ACC112 (cell line): ENCODE measurements around the gene SHOX.
"Not testable (repeated sequence)": the region's sequence is repeated elsewhere in the genome, so short reads cannot be mapped to it uniquely, and the experiment has no call there.

Experiments used
- H2AFZ ChIP-seq: fragments of 200-600 bp; sonication (generic); one replicate; pipeline ENCODE4 v1.6.0; 2017; ENCODE audit warnings: antibody characterized with exemption, low read length; ENCODE audit not compliant: unreplicated experiment
- H3K27ac ChIP-seq: fragments of 200-600 bp; sonication (generic); 2 replicates; pipeline ENCODE4 v1.5.1; 2014; ENCODE audit warnings: low read depth, mild to moderate bottlenecking, antibody characterized with exemption, low read length, moderate library complexity
- H3K27me3 ChIP-seq: fragments of 200-600 bp; sonication (generic); 2 replicates; pipeline ENCODE4 v1.6.1; 2014; ENCODE audit warnings: mild to moderate bottlenecking, antibody characterized with exemption, low read length, moderate library complexity, mixed read lengths; ENCODE audit not compliant: insufficient read depth
- H3K36me3 ChIP-seq: fragments of 200-600 bp; sonication (generic); 2 replicates; pipeline ENCODE4 v1.6.1; 2016; ENCODE audit warnings: mild to moderate bottlenecking, antibody characterized with exemption, low read length, moderate library complexity, mixed read lengths; ENCODE audit not compliant: insufficient read depth
- H3K4me1 ChIP-seq: fragments of 200-600 bp; sonication (generic); one replicate; pipeline ENCODE4 v1.6.1; 2016; ENCODE audit warnings: low read length, mixed read lengths; ENCODE audit not compliant: insufficient read depth, unreplicated experiment, control insufficient read depth
- H3K4me3 ChIP-seq: fragments of 200-600 bp; sonication (generic); 2 replicates; pipeline ENCODE4 v1.5.1; 2014; ENCODE audit warnings: mild to moderate bottlenecking, low read depth, low read length
- H3K79me2 ChIP-seq: fragments of 200-600 bp; sonication (generic); one replicate; pipeline ENCODE4 v1.6.0; 2016; ENCODE audit warnings: low read length; ENCODE audit not compliant: control insufficient read depth, unreplicated experiment, insufficient read depth

The SHOX gene

DNA sequence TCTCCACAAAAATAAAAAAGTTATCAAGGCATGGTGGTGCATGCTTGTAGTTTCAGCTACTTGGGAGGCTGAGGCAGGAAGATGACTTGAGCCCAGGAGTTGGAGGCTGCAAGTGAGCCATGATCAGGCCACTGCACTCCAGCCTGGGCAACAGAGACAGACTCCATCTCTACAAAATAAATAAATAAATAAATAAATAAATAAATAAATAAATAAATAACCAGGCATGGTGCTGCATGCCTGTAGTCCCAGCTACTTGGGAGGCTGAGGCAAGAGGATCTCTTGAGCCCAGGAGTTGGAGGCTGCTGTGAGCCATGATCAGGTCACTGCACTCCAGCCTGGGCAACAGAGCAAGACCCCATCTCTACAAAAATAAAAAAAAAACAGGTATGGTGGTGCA lies 26.0 kb upstream of the SHOX start:
- not testable (repeated sequence) for H3K27ac ChIP-seq, H3K36me3 ChIP-seq, H3K27me3 ChIP-seq, H3K4me1 ChIP-seq, H2AFZ ChIP-seq, H3K4me3 ChIP-seq, H3K79me2 ChIP-seq

DNA sequence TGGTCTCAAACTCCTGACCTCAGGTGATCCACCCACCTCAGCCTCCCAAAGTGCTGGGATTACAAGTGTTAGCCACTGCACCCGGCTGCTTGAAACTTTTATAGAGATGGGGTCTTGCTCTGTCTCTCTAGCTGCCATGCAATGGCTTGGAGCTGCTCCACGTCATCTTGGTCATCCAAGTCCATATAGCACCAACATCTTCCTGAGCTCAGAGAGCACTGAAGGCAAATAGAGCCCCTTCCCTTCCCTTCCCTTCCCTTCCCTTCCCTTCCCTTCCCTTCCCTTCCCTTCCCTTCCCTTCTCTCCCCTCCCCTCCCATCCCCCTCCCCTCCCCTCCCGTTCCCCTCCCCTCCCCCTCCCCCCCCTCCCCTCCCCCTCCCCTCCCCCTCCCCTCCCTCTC lies 22.5 kb upstream of the SHOX start:
- H3K79me2 ChIP-seq, H3K4me3 ChIP-seq, H3K4me1 ChIP-seq, H3K27me3 ChIP-seq, H2AFZ ChIP-seq, H3K36me3 ChIP-seq, H3K27ac ChIP-seq: not testable (repeated sequence)

DNA sequence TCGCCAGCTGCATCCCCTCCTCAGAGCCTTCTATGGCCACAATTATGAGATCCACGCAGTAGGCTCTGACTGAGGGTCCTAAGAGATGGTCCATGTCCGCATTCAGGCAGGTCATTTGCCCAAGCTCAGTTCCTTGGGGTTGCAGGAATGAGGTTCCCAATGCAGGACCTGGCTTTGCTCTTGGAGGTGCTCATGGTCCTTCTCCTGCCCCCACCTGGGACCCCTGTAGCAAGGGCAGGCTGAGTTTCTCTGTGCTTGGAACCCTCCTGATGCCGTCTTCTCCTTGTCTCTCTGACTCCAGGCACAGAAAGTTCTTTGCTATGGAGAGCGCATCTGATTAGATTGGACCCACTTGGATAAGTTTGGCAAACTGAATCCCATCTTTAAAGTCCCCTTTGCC lies 16.5 kb upstream of the SHOX start:
- H3K27ac ChIP-seq, result no peak overlapping the region
- no peaks in the 10 kb centered on the region for H3K36me3 ChIP-seq
- H3K79me2 ChIP-seq, result no peaks in the 10 kb centered on the region
- no peaks in the 10 kb centered on the region for H3K4me1 ChIP-seq
- no peaks in the 10 kb centered on the region for H3K27me3 ChIP-seq
- no peak overlapping the region for H2AFZ ChIP-seq
- H3K4me3 ChIP-seq, result no peak overlapping the region

DNA sequence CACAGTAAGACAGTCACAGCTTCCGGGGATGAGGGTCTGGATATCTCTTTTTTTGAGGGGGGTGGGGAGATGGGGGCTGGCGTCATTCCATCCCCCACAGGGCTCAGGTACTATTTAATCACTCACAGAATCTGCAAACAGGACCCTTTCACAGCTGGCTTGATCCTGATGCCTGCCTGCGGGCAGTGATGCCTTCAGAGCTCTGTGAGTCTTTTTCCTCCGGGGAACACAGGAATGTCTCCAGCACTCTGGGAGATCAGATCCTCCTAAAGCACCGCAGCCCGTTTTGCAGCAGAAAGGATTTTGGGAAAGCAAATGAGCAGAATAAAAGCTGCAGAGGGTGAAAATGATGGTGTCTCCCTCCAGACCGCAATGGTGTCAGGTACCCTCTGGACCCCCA lies 13.2 kb upstream of the SHOX start:
- Histone ChIP-seq H3K27ac (no peak overlapping the region), H3K27me3 (peaks cover 21% of the 10 kb centered on the region), H3K36me3 (no peaks in the 10 kb centered on the region), H3K4me1 (no peaks in the 10 kb centered on the region), H2AFZ (no peak overlapping the region), H3K4me3 (no peak overlapping the region), H3K79me2 (no peaks in the 10 kb centered on the region)

DNA sequence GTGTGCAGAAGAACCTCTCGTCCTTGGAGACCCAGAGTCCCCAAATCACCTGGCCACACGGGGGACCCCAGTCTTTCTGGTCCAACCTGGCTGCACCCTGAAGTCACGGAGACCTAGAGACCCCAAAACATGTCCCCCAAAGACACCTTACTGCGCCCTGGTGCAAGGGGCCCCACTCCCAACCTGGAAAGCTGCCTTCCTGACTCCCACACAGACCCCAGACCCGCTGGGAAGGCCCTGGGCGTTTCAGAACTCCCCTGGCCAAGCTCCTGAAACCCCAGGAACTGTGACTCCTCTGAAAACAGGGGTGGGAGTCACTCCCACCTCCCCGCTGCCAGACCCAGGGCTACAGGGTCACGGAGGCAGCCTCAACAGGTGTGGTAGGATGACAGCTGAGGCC lies 12.7 kb upstream of the SHOX start:
- Histone ChIP-seq H3K79me2 (no peaks in the 10 kb centered on the region), H3K36me3 (no peaks in the 10 kb centered on the region), H2AFZ (no peak overlapping the region), H3K27me3 (peaks cover 25% of the 10 kb centered on the region), H3K4me3 (no peak overlapping the region), H3K27ac (no peak overlapping the region), H3K4me1 (no peaks in the 10 kb centered on the region)

DNA sequence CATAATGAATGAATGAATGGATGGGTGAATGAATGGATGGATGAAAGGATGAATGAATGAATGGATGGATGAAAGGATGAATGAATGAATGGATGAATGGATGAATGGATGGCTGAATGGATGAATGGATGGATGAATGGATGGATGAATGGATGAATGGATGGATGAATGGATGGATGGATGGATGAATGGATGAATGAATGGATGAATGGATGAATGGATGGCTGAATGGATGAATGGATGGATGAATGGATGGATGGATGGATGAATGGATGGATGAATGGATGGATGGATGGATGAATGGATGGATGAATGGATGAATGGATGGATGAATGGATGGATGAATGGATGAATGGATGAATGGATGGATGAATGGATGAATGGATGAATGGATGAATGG lies 12.3 kb upstream of the SHOX start:
- not testable (repeated sequence) for H3K36me3 ChIP-seq, H2AFZ ChIP-seq, H3K79me2 ChIP-seq, H3K27ac ChIP-seq, H3K4me3 ChIP-seq, H3K4me1 ChIP-seq
- H3K27me3 ChIP-seq, result peaks cover 25% of the 10 kb centered on the region

DNA sequence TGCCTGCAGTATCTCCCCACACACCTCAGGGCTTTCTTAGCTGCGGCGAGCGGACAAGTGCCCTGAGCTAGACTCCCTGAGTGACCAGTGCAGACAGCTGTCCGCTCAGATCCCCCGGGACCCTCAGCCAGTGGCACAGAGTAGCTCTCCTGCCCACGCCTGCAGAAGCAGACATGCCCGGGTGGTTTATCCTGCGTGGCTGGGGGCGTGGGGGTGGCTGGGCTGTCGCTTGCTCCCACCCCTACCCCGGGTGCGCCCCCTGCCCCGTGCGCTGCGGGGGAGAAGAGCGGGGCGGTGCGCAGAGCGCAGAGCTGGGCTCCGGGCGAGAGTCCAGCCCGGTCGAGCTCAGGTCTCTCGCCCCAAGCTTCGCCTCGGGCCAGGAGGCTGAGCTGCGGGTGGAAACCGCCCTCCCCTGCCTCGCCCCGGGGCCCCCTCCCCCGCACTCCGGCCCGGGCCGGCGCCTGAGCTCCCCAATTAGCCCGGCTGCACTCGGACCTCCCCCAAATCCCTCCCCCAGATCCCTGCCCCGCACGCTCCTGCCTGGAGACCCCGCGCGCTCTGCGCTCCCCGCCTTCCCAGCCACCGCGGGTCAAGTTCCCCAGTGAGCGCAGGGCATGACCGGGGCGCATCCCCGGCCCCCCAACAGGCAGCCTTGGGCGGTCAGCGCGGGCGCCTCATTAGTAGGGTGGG lies 11.7 kb upstream of the SHOX start:
- H3K27ac ChIP-seq, result no peak overlapping the region
- no peaks in the 10 kb centered on the region for H3K36me3 ChIP-seq
- H3K27me3 ChIP-seq, result peaks cover 31% of the 10 kb centered on the region
- H3K79me2 ChIP-seq, result no peaks in the 10 kb centered on the region
- no peak overlapping the region for H2AFZ ChIP-seq
- no peak overlapping the region for H3K4me3 ChIP-seq
- H3K4me1 ChIP-seq, result no peaks in the 10 kb centered on the region

DNA sequence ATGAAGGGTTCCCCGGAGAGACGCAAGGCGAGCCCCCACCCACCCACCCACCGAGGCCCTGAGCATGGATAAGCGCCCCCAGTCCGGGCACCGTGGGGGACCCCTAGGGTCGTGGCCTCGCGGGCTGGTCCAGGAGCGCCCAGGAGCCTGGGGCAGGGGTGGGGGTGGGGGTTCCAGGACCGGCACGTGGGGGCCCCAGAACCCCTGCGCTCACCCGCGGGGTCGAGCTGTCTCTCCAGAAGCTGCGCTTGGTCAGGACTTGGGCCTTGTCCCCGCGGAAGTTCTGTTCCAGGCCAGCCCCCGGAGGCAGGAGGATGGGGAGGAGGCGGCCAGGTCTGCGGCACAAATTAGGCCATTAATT lies 11.2 kb upstream of the SHOX start:
- no peaks in the 10 kb centered on the region for H3K79me2 ChIP-seq
- peaks cover 35% of the 10 kb centered on the region for H3K27me3 ChIP-seq
- H3K4me3 ChIP-seq, result no peak overlapping the region
- no peak overlapping the region for H3K27ac ChIP-seq
- H3K36me3 ChIP-seq, result no peaks in the 10 kb centered on the region
- H3K4me1 ChIP-seq, result no peaks in the 10 kb centered on the region
- no peak overlapping the region for H2AFZ ChIP-seq

DNA sequence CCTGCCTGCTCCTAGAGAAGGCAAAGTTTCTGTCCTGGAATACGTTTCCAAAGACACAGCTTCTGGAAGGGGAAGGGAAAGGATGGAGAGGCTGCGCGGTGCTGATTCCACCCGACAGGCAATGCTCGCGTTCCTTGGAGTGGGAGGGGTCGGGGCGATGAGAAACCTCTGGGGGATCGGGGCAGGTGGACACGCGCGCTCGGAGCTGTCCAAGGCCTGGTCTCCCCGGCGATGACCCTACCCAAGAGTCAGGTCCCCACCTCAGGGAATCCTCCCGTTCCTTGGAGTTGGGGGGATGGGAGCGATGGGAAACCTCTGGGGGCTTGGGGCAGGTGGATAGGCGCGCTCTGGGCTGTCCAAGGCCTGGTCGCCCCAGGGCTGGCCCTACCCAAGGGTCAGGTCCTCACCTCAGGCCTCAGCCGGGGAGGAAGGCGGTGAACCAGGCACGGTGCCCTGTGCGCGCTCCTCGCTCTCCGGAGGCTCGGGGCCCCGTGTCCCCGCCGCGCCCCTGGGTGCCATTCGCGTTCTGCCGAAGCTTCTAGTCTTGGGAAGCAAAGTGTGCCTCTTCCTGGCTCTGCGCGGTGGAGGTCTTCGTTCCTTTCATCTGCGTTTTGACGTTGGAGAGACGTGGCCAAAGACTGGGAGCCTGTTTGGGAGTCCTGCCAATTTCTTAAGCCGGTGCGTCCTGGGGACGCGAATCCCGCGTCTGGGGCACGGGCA lies 10.6 kb upstream of the SHOX start:
- Histone ChIP-seq H3K79me2 (no peaks in the 10 kb centered on the region), H3K4me3 (no peak overlapping the region)

DNA sequence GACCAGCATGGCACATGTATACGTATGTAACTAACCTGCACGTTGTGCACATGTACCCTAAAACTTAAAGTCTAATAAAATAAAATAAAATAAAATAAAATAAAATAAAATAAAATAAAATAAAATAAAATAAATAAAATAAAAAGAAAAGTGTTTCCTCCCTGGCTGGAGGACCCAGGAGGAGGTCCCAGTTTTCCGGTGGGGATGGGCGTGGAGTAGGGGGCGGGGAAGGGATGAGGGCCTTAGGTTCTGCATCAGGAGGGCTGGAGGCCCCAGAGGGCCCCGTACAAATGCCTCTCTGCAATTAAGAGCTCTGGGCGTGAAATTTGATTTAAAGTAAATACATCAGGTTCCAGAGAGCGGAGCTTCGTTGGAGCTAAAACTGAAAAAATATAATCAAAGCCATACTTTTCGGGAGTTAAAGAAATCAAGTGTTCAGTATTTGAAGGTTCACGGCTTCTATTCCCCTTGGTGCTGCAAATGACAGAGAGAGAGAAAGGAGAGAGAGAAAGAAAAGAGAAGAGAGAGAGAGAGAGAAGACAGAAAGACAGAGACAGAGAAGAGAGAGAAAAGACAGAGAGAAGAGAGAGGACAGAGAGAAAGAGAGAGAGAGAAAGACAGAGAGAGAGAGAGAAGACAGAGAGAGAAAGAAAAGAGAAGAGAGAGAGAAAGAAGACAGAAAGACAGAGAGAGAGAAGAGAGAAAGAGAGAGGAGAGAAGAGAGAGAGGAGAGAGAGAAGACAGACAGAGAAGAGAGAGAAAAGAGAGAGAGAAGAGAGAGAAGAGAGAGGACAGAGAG lies 8.7 kb upstream of the SHOX start:
- Histone ChIP-seq H3K27ac (no peak overlapping the region), H3K27me3 (peaks cover 47% of the 10 kb centered on the region)

More for the DNA sequence above, 10.6 kb upstream of the SHOX start:
- Histone ChIP-seq H3K4me1 (no peaks in the 10 kb centered on the region), H3K36me3 (no peaks in the 10 kb centered on the region), H2AFZ (no peak overlapping the region), H3K27me3 (peaks cover 38% of the 10 kb centered on the region), H3K27ac (no peak overlapping the region)

DNA sequence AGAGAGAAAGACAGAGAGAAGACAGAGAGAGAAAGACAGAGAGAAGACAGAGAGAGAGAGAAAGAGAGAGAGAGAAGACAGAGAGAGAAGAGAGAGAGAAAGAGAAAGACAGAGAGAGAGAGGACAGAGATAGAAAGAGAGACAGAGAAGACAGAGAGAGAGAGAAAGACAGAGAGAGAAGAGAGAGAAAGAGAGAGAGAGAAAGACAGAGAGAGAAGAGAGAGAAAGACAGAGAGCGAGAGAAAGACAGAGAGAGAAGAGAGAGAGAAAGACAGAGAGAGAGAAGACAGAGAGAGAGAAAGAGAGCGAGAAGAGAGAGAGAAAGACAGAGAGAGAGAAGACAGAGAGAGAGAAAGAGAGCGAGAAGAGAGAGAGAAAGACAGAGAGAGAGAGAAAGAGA lies 7.8 kb upstream of the SHOX start:
- not testable (repeated sequence) for H3K36me3 ChIP-seq, H2AFZ ChIP-seq, H3K27ac ChIP-seq, H3K4me1 ChIP-seq, H3K79me2 ChIP-seq, H3K4me3 ChIP-seq
- H3K27me3 ChIP-seq, result peaks cover 56% of the 10 kb centered on the region

More for the DNA sequence above, 8.7 kb upstream of the SHOX start:
- no peaks in the 10 kb centered on the region for H3K36me3 ChIP-seq
- no peak overlapping the region for H2AFZ ChIP-seq
- H3K79me2 ChIP-seq, result no peaks in the 10 kb centered on the region
- no peak overlapping the region for H3K4me3 ChIP-seq
- H3K4me1 ChIP-seq, result no peaks in the 10 kb centered on the region
